Measurements from ENCODE around the gene GCN1.
"Not testable (repeated sequence)": the region's sequence is repeated elsewhere in the genome, so short reads cannot be mapped to it uniquely, and the experiment has no call there.

The GCN1 gene

DNA sequence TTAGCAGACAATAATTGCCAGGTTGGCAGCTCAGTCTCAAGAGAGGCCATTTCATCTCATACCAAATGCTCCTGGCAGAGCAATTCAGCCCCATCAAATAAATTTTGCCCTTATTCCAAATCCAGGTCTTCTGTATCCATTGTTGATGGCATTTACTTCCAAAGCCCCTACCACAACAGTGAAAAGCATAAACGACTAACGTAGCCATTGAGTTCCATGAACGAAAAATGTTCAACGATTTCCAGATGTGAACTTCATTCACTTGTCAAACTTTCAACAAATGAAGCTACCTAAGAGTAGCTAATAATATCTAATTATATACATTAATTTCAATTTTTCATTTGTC is 3.0 kb upstream of the GCN1 start:
- H3K9me3 ChIP-seq (ENCODE audit: control insufficient read depth, insufficient read depth, low read length) = no peaks in the 10 kb centered on the region
- no peaks in the 10 kb centered on the region for H3K27me3 ChIP-seq (ENCODE audit: control insufficient read depth, insufficient read depth, low read length)
- H3K36me3 ChIP-seq (ENCODE audit: control insufficient read depth, insufficient read depth, low read length) = peaks cover 36% of the 10 kb centered on the region; the same call in 1 of the 2 replicates
- no peak overlapping the region for H3K27ac ChIP-seq (ENCODE audit: low read length)
- DNase-seq (ENCODE audit: low read depth, low spot score) = no peak
- H3K4me1 ChIP-seq (ENCODE audit: control insufficient read depth, insufficient read depth, low read length) = 0 out of 2 replicates have a peak, but pooled peaks cover 1% of the 10 kb centered on the region
- H3K4me3 ChIP-seq (ENCODE audit: low read length) = no peak overlapping the region
- no CpG with 5 or more reads among the region's 4 CpGs for WGBS (ENCODE audit: insufficient coverage, insufficient read length)

DNA sequence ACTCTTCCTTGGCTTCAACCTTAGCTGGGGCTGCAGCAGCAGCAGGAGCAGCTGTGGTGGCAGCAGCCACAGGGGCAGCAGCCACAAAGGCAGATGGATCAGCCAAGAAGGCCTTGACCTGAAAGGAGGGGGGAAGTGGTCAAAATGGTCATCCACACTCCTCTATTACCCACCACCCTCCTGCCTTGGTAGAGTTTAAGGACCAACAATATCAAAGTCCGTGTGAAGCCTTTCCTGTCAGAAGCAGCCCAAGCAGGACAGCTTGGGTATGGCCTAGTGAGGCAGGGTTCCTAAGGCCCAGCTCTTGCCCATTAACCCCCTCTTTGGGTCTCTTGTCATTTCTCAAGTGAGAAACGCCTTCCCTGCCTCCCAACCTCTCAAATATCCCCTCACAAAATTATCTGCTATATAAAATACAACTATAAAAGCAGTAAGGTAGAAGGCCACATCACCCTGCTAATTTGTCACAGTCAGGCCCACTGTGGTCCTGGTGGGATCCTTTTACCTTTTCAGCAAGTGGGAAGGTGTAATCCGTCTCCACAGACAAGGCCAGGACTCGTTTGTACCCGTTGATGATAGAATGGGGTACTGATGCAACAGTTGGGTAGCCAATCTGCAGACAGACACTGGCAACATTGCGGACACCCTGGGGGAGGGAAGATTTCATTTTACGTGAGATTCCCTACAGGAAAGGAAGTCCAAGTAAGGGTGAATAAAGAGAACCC is 2.5 kb upstream of the GCN1 start:
- H3K4me1 ChIP-seq (ENCODE audit: control insufficient read depth, insufficient read depth, low read length); H3K4me3 ChIP-seq (ENCODE audit: low read length); H3K27ac ChIP-seq (ENCODE audit: low read length); DNase-seq (ENCODE audit: low read depth, low spot score); H3K27me3 ChIP-seq (ENCODE audit: control insufficient read depth, insufficient read depth, low read length); H3K9me3 ChIP-seq (ENCODE audit: control insufficient read depth, insufficient read depth, low read length): not testable (repeated sequence)
- no CpG with 5 or more reads among the region's 7 CpGs for WGBS (ENCODE audit: insufficient coverage, insufficient read length)
- peaks cover 36% of the 10 kb centered on the region; the same call in 1 of the 2 replicates for H3K36me3 ChIP-seq (ENCODE audit: control insufficient read depth, insufficient read depth, low read length)

DNA sequence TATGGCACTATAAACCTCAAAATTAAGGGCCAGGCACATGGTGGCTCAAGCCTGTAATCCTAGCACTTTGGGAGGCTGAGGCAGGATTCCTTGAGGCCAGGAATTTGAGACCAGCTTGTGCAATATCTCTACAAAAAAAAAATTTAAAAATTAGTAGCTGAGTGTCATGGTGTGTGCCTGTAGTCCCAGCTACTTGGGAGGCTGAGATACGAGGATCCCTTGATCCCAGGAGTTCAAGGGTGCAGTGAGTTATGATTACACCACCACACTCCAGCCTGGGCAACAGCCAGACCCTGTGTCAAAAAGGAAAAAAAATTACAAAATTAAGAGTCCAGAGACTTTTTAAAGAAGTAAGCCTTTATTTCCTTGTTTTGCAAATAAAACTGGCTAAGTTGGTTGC is 1.8 kb upstream of the GCN1 start:
- H3K27ac ChIP-seq (ENCODE audit: low read length) = no peak overlapping the region
- H3K27me3 ChIP-seq (ENCODE audit: control insufficient read depth, insufficient read depth, low read length) = no peaks in the 10 kb centered on the region
- peaks cover 36% of the 10 kb centered on the region; the same call in 1 of the 2 replicates for H3K36me3 ChIP-seq (ENCODE audit: control insufficient read depth, insufficient read depth, low read length)
- WGBS (ENCODE audit: insufficient coverage, insufficient read length) = no CpG with 5 or more reads among the region's 1 CpG
- no peaks in the 10 kb centered on the region for H3K9me3 ChIP-seq (ENCODE audit: control insufficient read depth, insufficient read depth, low read length)
- DNase-seq (ENCODE audit: low read depth, low spot score) = no peak
- H3K4me3 ChIP-seq (ENCODE audit: low read length) = no peak overlapping the region
- H3K4me1 ChIP-seq (ENCODE audit: control insufficient read depth, insufficient read depth, low read length) = 0 out of 2 replicates have a peak, but pooled peaks cover 1% of the 10 kb centered on the region

DNA sequence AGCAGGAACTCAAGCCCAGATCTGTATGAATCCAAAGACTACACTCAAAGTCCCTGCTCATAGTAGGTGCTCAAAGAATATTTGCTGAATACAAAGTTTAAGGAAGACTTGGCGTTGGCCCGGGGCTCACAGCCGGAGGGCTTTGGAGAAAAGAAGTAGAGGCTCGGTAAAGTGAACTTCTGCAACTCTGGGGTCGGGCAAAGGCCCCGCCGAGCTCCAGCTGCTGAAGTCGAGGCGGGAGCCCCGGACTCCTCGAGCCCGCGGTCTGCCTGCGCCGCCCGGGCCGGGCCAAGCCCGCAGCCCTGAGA is 335 bp downstream of the GCN1 start:
- H3K36me3 ChIP-seq (ENCODE audit: control insufficient read depth, insufficient read depth, low read length) = peaks cover 30% of the 10 kb centered on the region; the same call in 1 of the 2 replicates
- 0 out of 2 replicates have a peak, but pooled peaks cover 1% of the 10 kb centered on the region for H3K4me1 ChIP-seq (ENCODE audit: control insufficient read depth, insufficient read depth, low read length)
- H3K9me3 ChIP-seq (ENCODE audit: control insufficient read depth, insufficient read depth, low read length) = no peaks in the 10 kb centered on the region
- peak overlapping the region; percentile 85 for H3K4me3 ChIP-seq (ENCODE audit: low read length)
- no peak overlapping the region for H3K27ac ChIP-seq (ENCODE audit: low read length)
- no CpG with 5 or more reads among the region's 18 CpGs for WGBS (ENCODE audit: insufficient coverage, insufficient read length)
- H3K27me3 ChIP-seq (ENCODE audit: control insufficient read depth, insufficient read depth, low read length) = no peaks in the 10 kb centered on the region
- DNase-seq (ENCODE audit: low read depth, low spot score) = no peak

DNA sequence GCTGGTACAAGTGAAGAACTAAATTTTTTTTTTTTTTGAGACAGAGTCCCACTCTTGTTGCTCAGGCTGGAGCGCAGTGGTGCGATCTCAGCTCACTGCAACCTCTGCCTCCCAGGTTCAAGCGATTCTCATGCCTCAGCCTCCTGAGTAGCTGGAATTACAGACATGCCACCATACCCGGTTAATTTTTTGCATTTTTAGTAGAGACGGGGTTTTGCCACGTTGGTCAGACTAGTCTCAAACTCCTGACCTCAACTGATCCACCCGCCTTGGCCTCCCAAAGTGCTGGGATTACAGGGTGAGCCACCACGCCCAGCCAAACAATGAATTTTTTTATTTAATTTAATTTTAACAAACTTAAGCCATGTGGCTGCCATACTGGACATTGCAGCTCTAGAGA is 1.2 kb downstream of the GCN1 start:
- DNase-seq (ENCODE audit: low read depth, low spot score); H3K27me3 ChIP-seq (ENCODE audit: control insufficient read depth, insufficient read depth, low read length); H3K27ac ChIP-seq (ENCODE audit: low read length); H3K4me1 ChIP-seq (ENCODE audit: control insufficient read depth, insufficient read depth, low read length); H3K9me3 ChIP-seq (ENCODE audit: control insufficient read depth, insufficient read depth, low read length); H3K4me3 ChIP-seq (ENCODE audit: low read length): not testable (repeated sequence)
- peaks cover 21% of the 10 kb centered on the region; the same call in 1 of the 2 replicates for H3K36me3 ChIP-seq (ENCODE audit: control insufficient read depth, insufficient read depth, low read length)
- WGBS (ENCODE audit: insufficient coverage, insufficient read length) = no CpG with 5 or more reads among the region's 8 CpGs

DNA sequence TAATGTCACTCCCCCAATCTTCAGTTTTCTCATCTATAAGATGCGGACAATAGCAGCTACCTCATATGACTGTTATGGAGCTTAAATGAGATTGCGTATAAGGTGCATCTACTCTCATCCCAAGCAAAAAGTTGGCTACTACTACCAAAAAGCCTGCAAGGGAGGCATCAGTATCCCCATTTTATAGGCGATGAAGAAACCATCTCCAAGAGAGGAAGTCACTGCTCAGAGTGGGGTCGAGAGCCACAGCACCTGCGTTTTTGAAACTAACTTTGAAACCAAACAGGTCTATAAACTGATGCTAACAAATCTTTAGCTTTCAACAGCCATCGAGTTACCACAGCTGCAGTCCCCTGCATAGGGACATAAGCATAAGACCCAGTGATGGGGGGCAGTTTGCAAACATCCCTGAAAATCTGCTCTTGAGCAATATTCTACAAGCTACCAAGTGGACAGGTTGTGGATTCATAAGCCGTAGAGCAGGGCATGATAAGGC is 3.5 kb downstream of the GCN1 start:
- DNase-seq (ENCODE audit: low read depth, low spot score) = no peak
- Histone ChIP-seq H3K4me3 (ENCODE audit: low read length) (no peak overlapping the region), H3K4me1 (ENCODE audit: control insufficient read depth, insufficient read depth, low read length) (no peaks in the 10 kb centered on the region), H3K36me3 (ENCODE audit: control insufficient read depth, insufficient read depth, low read length) (peaks cover 6% of the 10 kb centered on the region; the same call in 1 of the 2 replicates), H3K27ac (ENCODE audit: low read length) (no peak overlapping the region), H3K9me3 (ENCODE audit: control insufficient read depth, insufficient read depth, low read length) (no peaks in the 10 kb centered on the region), H3K27me3 (ENCODE audit: control insufficient read depth, insufficient read depth, low read length) (no peaks in the 10 kb centered on the region)
- no CpG with 5 or more reads among the region's 7 CpGs for WGBS (ENCODE audit: insufficient coverage, insufficient read length)

DNA sequence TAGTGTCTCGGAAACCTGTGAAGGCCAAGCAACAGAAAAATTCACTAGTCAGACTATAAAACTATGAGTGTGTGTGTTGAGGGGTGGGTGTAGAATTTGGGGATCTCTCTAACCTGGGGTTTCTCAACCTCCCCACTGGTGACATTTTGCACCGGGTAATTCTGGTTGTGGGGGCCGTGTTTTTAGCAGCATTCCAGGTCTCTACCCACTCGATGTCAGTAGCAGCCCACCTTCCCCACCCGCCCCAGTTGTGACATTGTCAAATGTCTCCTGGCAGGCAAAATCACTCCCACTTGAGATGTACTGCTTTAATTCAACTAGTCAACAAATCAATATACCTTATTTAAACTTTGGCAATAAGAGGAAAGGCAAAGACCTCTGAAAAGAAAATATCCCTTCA is 4.1 kb downstream of the GCN1 start:
- Histone ChIP-seq H3K9me3 (ENCODE audit: control insufficient read depth, insufficient read depth, low read length) (no peaks in the 10 kb centered on the region), H3K4me1 (ENCODE audit: control insufficient read depth, insufficient read depth, low read length) (no peaks in the 10 kb centered on the region), H3K4me3 (ENCODE audit: low read length) (no peak overlapping the region), H3K36me3 (ENCODE audit: control insufficient read depth, insufficient read depth, low read length) (peaks cover 4% of the 10 kb centered on the region; the same call in 1 of the 2 replicates), H3K27me3 (ENCODE audit: control insufficient read depth, insufficient read depth, low read length) (no peaks in the 10 kb centered on the region), H3K27ac (ENCODE audit: low read length) (no peak overlapping the region)
- DNase-seq (ENCODE audit: low read depth, low spot score) = no peak
- WGBS (ENCODE audit: insufficient coverage, insufficient read length) = no CpG with 5 or more reads among the region's 5 CpGs

DNA sequence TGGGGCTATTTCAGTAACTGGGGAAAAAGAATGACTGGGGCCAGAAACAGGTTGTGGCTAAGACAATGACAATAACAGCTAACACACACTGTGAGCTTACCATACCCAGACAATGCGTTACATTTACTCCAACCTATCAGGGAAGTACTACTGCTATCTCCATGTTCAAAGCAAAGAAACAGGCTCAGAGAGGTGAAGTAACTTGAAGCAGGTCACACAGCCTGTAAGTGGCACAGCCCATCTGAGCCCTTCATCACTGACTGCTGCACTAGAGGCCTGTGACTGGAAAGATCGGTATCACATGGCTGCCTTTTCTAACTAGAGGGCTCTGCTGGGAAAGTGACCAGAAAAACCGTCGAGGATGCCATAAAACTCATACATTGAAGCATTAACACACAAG is 7.9 kb downstream of the GCN1 start:
- no peak overlapping the region for H3K4me3 ChIP-seq (ENCODE audit: low read length)
- peaks cover 30% of the 10 kb centered on the region for H3K36me3 ChIP-seq (ENCODE audit: control insufficient read depth, insufficient read depth, low read length)
- no peaks in the 10 kb centered on the region; the same call in 1 of the 2 replicates for H3K4me1 ChIP-seq (ENCODE audit: control insufficient read depth, insufficient read depth, low read length)
- WGBS (ENCODE audit: insufficient coverage, insufficient read length) = no CpG with 5 or more reads among the region's 4 CpGs
- no peak overlapping the region for H3K27ac ChIP-seq (ENCODE audit: low read length)
- DNase-seq (ENCODE audit: low read depth, low spot score) = no peak
- no peaks in the 10 kb centered on the region for H3K27me3 ChIP-seq (ENCODE audit: control insufficient read depth, insufficient read depth, low read length)
- no peaks in the 10 kb centered on the region for H3K9me3 ChIP-seq (ENCODE audit: control insufficient read depth, insufficient read depth, low read length)

DNA sequence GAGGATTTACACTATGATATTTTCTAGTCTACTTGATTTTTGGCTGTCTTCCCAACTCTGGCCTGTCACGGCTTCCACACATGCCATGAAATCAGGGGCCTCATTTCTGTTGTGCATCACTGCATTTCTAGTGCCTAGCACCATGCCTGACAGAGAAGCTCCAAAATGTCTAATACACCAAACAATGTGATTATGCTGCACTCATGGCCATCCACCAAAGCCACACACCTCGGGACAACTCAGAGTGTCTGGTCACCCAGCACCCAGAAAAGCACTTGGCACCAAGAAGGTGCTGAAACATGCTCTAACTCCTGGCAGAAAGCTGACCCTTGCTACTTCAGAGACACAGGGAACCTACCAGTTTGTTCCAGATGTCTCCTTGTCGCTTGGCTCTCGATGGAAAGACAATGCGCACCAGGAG is 11.3 kb downstream of the GCN1 start:
- Histone ChIP-seq H3K27ac (ENCODE audit: low read length) (no peak overlapping the region), H3K27me3 (ENCODE audit: control insufficient read depth, insufficient read depth, low read length) (no peaks in the 10 kb centered on the region), H3K36me3 (ENCODE audit: control insufficient read depth, insufficient read depth, low read length) (peaks cover 38% of the 10 kb centered on the region), H3K9me3 (ENCODE audit: control insufficient read depth, insufficient read depth, low read length) (no peaks in the 10 kb centered on the region), H3K4me3 (ENCODE audit: low read length) (no peak overlapping the region), H3K4me1 (ENCODE audit: control insufficient read depth, insufficient read depth, low read length) (no peaks in the 10 kb centered on the region; the same call in 1 of the 2 replicates)
- no peak for DNase-seq (ENCODE audit: low read depth, low spot score)
- no CpG with 5 or more reads among the region's 5 CpGs for WGBS (ENCODE audit: insufficient coverage, insufficient read length)

DNA sequence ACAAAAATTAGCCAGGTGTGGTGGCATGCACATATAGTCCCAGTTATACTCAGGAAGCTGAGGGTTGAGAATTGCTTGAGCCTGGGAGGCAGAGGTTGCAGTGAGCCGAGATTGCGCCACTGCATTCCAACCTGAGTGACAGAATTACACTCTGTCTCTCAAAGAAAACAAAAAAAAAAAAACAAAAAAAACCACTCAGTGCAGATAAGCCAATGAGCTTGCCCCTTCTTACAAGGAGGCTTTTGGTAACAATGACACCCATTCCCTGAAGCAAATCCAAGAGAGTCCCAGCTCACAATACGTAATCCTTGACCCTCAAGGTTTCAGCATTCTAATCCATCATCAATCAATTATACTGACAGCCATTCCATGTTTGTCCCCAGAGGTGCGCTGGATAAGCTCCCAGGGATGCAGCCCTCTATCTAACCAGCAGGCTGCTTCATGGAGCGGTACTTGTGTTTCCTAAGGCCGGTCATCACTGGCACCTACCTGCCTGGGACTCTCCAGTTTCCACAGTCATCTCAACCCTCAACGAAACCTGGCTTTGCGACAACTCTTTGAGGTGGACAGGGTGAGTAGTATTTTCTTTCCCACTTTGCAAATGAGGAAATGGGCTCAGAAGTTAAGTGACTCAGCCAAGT is 12.4 kb downstream of the GCN1 start:
- Histone ChIP-seq H3K36me3 (ENCODE audit: control insufficient read depth, insufficient read depth, low read length) (peaks cover 43% of the 10 kb centered on the region), H3K4me3 (ENCODE audit: low read length) (no peak overlapping the region), H3K27me3 (ENCODE audit: control insufficient read depth, insufficient read depth, low read length) (no peaks in the 10 kb centered on the region), H3K27ac (ENCODE audit: low read length) (no peak overlapping the region), H3K4me1 (ENCODE audit: control insufficient read depth, insufficient read depth, low read length) (no peaks in the 10 kb centered on the region; the same call in 1 of the 2 replicates), H3K9me3 (ENCODE audit: control insufficient read depth, insufficient read depth, low read length) (no peaks in the 10 kb centered on the region)
- DNase-seq (ENCODE audit: low read depth, low spot score) = no peak
- WGBS (ENCODE audit: insufficient coverage, insufficient read length) = no CpG with 5 or more reads among the region's 8 CpGs
